Coronary artery (tissue), 2 donors: ENCODE results near the gene SLC44A5.
"Not testable (repeated sequence)": the region's sequence is repeated elsewhere in the genome, so short reads cannot be mapped to it uniquely, and the experiment has no call there.

Experiments used
- DNase-seq: peaks from one replicate; pipeline ENCODE4 v3.0.0-alpha.2; 2017; ENCODE audit warnings: low spot score
- H3K27ac ChIP-seq, 2 donors: fragments of 200-600 bp; sonication (generic); one replicate each; pipeline ENCODE4 v1.5.1; 2016 to 2019
- H3K4me3 ChIP-seq: fragments of 200-600 bp; sonication (generic); 2 replicates; pipeline ENCODE4 v1.5.1; 2016; ENCODE audit warnings: mild to moderate bottlenecking, moderate library complexity
- TF ChIP-seq, protein P1 (sequence below): fragments of 200-600 bp; sonication (generic); IDR thresholded peaks from one replicate; pipeline ENCODE4 v1.5.1; 2019; ENCODE audit warnings: antibody characterized with exemption

SLC44A5 gene

DNA sequence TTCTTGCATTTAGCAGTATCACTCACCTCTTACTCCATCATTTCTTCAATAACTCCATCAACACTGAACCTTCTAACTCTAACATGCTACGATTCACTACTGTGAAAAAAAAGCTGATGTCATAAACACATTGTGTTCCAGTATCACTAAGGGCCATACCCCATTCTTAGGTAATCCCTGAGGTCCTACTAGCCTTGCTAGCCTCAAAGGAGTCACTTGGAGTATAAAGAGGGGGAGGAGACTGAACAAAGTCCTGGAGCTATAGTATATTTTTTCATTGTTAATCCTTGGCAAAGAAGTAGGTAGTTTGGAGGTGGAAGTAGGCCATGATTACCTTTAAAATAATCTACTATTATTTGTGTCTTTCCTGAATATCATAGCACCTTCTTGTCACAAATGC lies at the start of gene SLC44A5:
SLC44A5 (minus strand) TSS at position 101 of the 400 bp plus-strand sequence. CDS start 69,667 bp downstream, outside the sequence.
- Histone ChIP-seq H3K4me3 (no peak within 1 kb of the TSS), H3K27ac (no peak within 1 kb of the TSS)
- no peak for DNase-seq
- TF ChIP-seq, protein P1, sequence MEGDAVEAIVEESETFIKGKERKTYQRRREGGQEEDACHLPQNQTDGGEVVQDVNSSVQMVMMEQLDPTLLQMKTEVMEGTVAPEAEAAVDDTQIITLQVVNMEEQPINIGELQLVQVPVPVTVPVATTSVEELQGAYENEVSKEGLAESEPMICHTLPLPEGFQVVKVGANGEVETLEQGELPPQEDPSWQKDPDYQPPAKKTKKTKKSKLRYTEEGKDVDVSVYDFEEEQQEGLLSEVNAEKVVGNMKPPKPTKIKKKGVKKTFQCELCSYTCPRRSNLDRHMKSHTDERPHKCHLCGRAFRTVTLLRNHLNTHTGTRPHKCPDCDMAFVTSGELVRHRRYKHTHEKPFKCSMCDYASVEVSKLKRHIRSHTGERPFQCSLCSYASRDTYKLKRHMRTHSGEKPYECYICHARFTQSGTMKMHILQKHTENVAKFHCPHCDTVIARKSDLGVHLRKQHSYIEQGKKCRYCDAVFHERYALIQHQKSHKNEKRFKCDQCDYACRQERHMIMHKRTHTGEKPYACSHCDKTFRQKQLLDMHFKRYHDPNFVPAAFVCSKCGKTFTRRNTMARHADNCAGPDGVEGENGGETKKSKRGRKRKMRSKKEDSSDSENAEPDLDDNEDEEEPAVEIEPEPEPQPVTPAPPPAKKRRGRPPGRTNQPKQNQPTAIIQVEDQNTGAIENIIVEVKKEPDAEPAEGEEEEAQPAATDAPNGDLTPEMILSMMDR = no peak

DNA sequence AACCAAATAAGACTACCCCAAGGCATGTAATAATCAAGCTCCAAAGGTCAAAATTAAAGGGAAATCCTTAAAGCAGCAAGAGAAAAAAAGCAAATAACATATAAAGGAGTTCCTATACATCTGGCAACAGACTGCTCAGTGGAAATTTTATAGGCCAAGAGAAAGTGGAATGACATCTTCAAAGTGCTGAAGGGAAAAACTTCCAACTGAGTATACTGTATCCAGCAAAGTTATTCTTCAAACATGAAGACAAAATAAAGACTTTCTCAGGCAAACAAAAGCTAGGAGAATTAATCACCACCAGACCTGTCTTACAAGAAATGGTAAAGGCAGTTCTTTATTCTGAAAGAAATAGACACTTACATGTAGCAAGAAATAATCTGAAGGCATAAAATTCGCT lies 45.0 kb upstream of the SLC44A5 start:
- TF ChIP-seq, protein P1 = no peak
- Histone ChIP-seq H3K27ac (no peak overlapping the region), H3K4me3 (no peak overlapping the region)
- no peak for DNase-seq

DNA sequence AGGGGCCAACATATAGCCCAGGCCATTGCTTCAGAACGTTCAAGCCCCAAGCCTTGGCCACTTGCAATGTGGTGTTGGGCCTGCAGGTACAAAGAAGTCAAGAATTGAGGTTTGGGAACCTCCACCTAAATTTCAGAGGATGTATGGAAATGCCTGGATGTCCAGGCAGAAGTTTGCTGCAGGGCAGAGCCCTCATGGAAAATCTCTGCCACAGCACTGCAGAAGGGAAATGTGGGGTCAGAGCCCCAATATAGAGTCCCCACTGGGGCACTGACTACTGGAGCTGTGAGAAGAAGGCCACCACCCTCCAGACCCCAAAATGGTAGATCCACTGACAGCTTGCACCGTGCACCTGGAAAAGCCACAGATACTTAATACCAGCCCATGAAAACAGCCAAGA lies 36.3 kb upstream of the SLC44A5 start:
- not testable (repeated sequence) for H3K27ac ChIP-seq, DNase-seq, H3K4me3 ChIP-seq

DNA sequence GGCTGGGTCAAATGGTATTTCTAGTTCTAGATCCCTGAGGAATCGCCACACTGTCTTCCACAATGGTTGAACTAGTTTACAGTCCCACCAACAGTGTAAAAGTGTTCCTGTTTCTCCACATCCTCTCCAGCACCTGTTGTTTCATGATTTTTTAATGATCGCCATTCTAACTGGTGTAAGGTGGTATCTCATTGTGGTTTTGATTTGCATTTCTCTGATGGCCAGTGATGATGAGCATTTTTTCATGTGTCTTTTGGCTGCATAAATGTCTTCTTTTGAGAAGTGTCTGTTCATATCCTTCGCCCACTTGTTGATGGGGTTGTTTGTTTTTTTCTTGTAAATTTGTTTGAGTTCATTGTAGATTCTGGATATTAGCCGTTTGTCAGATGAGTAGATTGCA lies 34.2 kb upstream of the SLC44A5 start:
- not testable (repeated sequence) for H3K27ac ChIP-seq, H3K4me3 ChIP-seq, DNase-seq

DNA sequence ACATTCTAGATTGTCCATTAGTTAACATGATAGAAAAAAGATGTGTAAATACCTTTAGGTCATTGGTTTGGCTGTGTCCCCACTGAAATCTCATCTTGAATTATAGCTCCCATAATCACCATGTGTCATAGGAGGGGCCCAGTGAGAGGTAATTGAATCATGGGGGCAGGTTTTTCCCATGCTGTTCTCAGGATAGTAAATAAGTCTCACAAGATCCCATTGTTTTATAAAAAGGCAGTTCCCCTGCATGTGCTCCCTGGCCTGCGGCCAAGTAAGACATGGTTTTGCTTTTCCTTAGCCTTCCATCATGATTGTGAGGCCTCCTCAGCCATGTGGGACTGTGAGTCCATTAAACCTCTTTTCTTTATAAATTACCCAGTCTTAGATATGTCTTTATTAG lies 32.5 kb upstream of the SLC44A5 start:
- Histone ChIP-seq H3K27ac (no peak overlapping the region), H3K4me3 (no peak overlapping the region)
- no peak for DNase-seq
- TF ChIP-seq, protein P1 = no peak

- no peak overlapping the region for H3K4me3 ChIP-seq
- TF ChIP-seq, protein P1 = no peak
- DNase-seq = no peak
- no peak overlapping the region for H3K27ac ChIP-seq
Observed at GRCh38 chr1:75641325-75641724, 30.4 kb upstream of the SLC44A5 start.

DNA sequence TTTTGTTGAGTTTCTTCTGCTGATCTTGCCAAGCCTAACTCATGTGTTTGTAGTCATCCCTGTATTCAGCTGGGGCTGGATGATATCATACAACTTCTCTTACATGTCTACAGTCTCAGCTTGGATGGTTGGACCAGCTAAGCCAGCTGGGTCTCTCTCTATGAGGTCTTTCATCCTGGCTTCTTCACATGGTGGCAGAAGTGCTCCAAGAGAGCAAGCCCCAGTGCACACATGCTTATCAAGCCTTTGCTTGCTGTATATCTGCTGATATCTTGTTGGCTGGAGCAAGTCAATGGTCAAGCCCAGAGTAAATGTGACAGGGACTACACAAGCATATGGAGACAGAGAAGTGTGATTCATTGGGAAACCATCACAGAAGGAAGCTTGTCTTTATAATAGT lies 29.2 kb upstream of the SLC44A5 start:
- DNase-seq = no peak
- no peak overlapping the region for H3K4me3 ChIP-seq
- TF ChIP-seq, protein P1 = no peak
- no peak overlapping the region for H3K27ac ChIP-seq

DNA sequence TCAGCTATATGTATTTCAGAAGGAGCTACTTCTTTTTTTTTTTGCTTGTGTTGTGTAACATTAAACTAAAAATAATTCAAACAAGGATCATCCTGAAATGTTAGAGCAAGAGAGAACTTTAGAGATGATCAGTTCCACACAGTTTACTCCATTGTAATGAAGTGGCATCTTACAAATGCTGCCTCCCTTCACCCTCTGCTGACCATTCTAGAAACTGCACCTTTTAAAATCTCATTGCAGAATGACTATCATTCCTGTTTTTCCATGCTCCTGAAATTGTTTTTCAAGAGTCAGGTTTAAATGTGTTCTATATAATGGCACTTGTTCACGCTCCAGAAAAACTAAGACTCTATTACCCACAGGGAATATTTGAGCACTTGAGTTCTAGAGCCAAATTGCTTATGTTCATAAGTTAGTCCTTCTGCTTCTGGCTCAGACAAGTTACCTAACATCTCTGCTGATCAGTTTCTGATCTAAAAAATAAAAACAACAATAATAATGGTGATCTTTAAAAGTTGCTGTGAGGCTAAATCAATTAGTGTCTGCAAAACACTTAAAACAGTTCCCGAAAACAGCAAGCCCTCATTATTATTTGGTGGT lies 21.5 kb upstream of the SLC44A5 start:
- Histone ChIP-seq H3K4me3 (no peak overlapping the region), H3K27ac (no peak overlapping the region)
- DNase-seq = no peak
- TF ChIP-seq, protein P1 = peak; percentile 40
